Osteoblast (primary cell): ENCODE data around the gene OR2J1. TPM values are rescaled to one million over a fixed set of nuclear protein-coding genes. Genes with fewer than 3 reads are reported as not detected.

Experiments used
- DNase-seq: peaks from one replicate; pipeline ENCODE4 v3.0.0; 2011; ENCODE audit warnings: low spot score, mixed read lengths; ENCODE audit not compliant: insufficient read length; ENCODE audit errors: missing footprints
- H2AFZ ChIP-seq: 2 replicates; pipeline ENCODE4 v1.6.0; 2011; ENCODE audit warnings: mild to moderate bottlenecking, low read length
- H3K27ac ChIP-seq: 2 replicates; pipeline ENCODE4 v1.5.1; 2011; ENCODE audit warnings: mild to moderate bottlenecking, low read depth, low read length, moderate library complexity
- H3K27me3 ChIP-seq: 2 replicates; pipeline ENCODE4 v1.6.0; 2012; ENCODE audit warnings: mild to moderate bottlenecking, control low read depth, inconsistent platforms, low read length, moderate library complexity; ENCODE audit not compliant: insufficient read depth
- H3K36me3 ChIP-seq: 2 replicates; pipeline ENCODE4 v1.5.1; 2011; ENCODE audit warnings: mild to moderate bottlenecking, low read length, control low read depth, moderate library complexity; ENCODE audit not compliant: insufficient read depth
- H3K4me1 ChIP-seq: 2 replicates; pipeline ENCODE4 v1.5.1; 2011; ENCODE audit warnings: mild to moderate bottlenecking, low read length, control low read depth, moderate library complexity; ENCODE audit not compliant: insufficient read depth
- H3K4me2 ChIP-seq: 2 replicates; pipeline ENCODE4 v1.6.0; 2011; ENCODE audit warnings: mild to moderate bottlenecking, low read length; ENCODE audit not compliant: insufficient read depth
- H3K4me3 ChIP-seq: fragments of 200-600 bp; sonication (generic); 3 replicates; pipeline ENCODE4 v1.5.1; 2012; ENCODE audit warnings: mild to moderate bottlenecking, low read length, inconsistent platforms; ENCODE audit not compliant: insufficient read depth
- H3K79me2 ChIP-seq: 2 replicates; pipeline ENCODE4 v1.6.0; 2012; ENCODE audit warnings: mild to moderate bottlenecking, low read length, control low read depth, inconsistent platforms; ENCODE audit not compliant: insufficient read depth
- H3K9me3 ChIP-seq: 2 replicates; pipeline ENCODE4 v1.5.1; 2011; ENCODE audit warnings: low read depth, low read length, control low read depth
- H4K20me1 ChIP-seq: 2 replicates; pipeline ENCODE4 v1.6.0; 2012; ENCODE audit warnings: mild to moderate bottlenecking, low read length, control low read depth; ENCODE audit not compliant: insufficient read depth
- CTCF ChIP-seq: IDR thresholded peaks from 2 replicates; pipeline ENCODE4 v1.5.1; 2011; ENCODE audit warnings: mild to moderate bottlenecking, low read depth, low read length, moderate library complexity; ENCODE audit errors: extremely low read depth
- total RNA-seq: library from RNA; depleted of rRNA; stranded (reverse); fragments of >200 nt; gene quantifications from 2 replicates; pipeline ENCODE4 v1.2.3, GENCODE V29; 2012

OR2J1 gene
- total RNA-seq, 1 donor: not detected

- no peaks in the 10 kb centered on the region for H3K79me2 ChIP-seq
- no peak overlapping the region for H2AFZ ChIP-seq
- H3K27ac ChIP-seq: no peak overlapping the region
- no peak for DNase-seq
- no peaks in the 10 kb centered on the region for H3K36me3 ChIP-seq
- no peaks in the 10 kb centered on the region for H3K4me1 ChIP-seq
- H3K27me3 ChIP-seq: no peaks in the 10 kb centered on the region
- no peaks in the 10 kb centered on the region for H3K9me3 ChIP-seq
- H3K4me2 ChIP-seq: no peak overlapping the region
- no peak overlapping the region for H3K4me3 ChIP-seq
- TF ChIP-seq CTCF: no peak
- H4K20me1 ChIP-seq: no peaks in the 10 kb centered on the region
Measured at GRCh38 chr6:29129326-29130012, 30.2 kb downstream of the OR2J1 start.

GRCh38 chr6:29130644-29131043 is 31.4 kb downstream of the OR2J1 start:
- Histone ChIP-seq H3K36me3 (no peaks in the 10 kb centered on the region), H3K27me3 (no peaks in the 10 kb centered on the region), H2AFZ (no peak overlapping the region), H3K27ac (no peak overlapping the region), H3K79me2 (no peaks in the 10 kb centered on the region), H4K20me1 (no peaks in the 10 kb centered on the region), H3K9me3 (no peaks in the 10 kb centered on the region), H3K4me1 (no peaks in the 10 kb centered on the region), H3K4me3 (no peak overlapping the region), H3K4me2 (no peak overlapping the region)
- no peak for TF ChIP-seq CTCF
- no peak for DNase-seq

GRCh38 chr6:29131691-29132090 is 32.4 kb downstream of the OR2J1 start:
- no peaks in the 10 kb centered on the region for H3K27me3 ChIP-seq
- peak; percentile 37 for DNase-seq

GRCh38 chr6:29137724-29138123 is 38.4 kb downstream of the OR2J1 start:
- Histone ChIP-seq H3K27me3 (no peaks in the 10 kb centered on the region), H3K4me3 (no peak overlapping the region), H2AFZ (no peak overlapping the region), H3K4me1 (no peaks in the 10 kb centered on the region), H3K79me2 (no peaks in the 10 kb centered on the region), H3K36me3 (no peaks in the 10 kb centered on the region), H4K20me1 (no peaks in the 10 kb centered on the region), H3K27ac (no peak overlapping the region), H3K9me3 (no peaks in the 10 kb centered on the region), H3K4me2 (no peak overlapping the region)
- no peak for TF ChIP-seq CTCF
- no peak for DNase-seq

More at GRCh38 chr6:29131691-29132090, 32.4 kb downstream of the OR2J1 start:
- Histone ChIP-seq H3K4me3 (no peak overlapping the region), H2AFZ (no peak overlapping the region), H3K4me2 (no peak overlapping the region), H3K27ac (no peak overlapping the region), H3K36me3 (no peaks in the 10 kb centered on the region), H3K79me2 (no peaks in the 10 kb centered on the region), H3K4me1 (no peaks in the 10 kb centered on the region), H3K9me3 (no peaks in the 10 kb centered on the region), H4K20me1 (no peaks in the 10 kb centered on the region)
- no peak for TF ChIP-seq CTCF
